ENCODE measurements around the gene ADRB2.

ADRB2 gene

DNA sequence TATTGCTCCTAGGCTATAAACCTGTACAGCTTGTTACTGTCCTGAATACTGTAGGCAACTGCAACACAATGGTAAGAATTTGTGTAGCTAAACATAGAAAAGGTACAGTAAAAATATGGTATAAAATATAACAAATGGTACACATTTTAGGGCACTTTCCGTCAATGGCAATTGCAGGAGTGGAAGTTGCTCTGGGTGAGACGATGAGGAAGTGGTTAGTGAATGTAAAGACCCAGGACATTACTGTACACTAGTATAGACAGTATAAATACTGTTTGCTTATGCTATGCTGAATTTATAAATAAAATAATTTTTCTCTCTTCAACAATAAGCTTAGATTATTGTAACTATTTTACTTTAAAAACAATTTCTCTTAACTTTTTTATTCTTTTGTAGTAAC is 15.6 kb upstream of the ADRB2 start:
- Histone ChIP-seq H3K27ac (ENCODE audit: low read depth, low read length) (peak overlapping the region; percentile 65; the same call in 1 of the 2 replicates), H2AFZ (ENCODE audit: low read depth, low read length, severe bottlenecking) (no peak overlapping the region), H3K9me3 (ENCODE audit: insufficient read depth, low read length) (no peaks in the 10 kb centered on the region), H3K27me3 (ENCODE audit: low read length) (no peaks in the 10 kb centered on the region), H3K9ac (ENCODE audit: low read length) (no peak overlapping the region), H3K36me3 (ENCODE audit: low read length) (no peaks in the 10 kb centered on the region), H3K79me2 (ENCODE audit: insufficient read depth, low read length) (no peaks in the 10 kb centered on the region), H3K4me2 (ENCODE audit: low read depth, low read length, poor library complexity, severe bottlenecking) (peak overlapping the region; percentile 92), H3K9me2 (replicated peaks; ENCODE audit: insufficient read depth, low read length) (no peaks in the 10 kb centered on the region), H3K4me3 (ENCODE audit: insufficient read depth, low read length, poor library complexity, severe bottlenecking) (no peak overlapping the region), H3F3A (ENCODE audit: insufficient read depth) (peaks cover 17% of the 10 kb centered on the region; the same call in 1 of the 2 replicates), H4K20me1 (ENCODE audit: low read depth, low read length) (no peaks in the 10 kb centered on the region)
- TF ChIP-seq, protein P1, sequence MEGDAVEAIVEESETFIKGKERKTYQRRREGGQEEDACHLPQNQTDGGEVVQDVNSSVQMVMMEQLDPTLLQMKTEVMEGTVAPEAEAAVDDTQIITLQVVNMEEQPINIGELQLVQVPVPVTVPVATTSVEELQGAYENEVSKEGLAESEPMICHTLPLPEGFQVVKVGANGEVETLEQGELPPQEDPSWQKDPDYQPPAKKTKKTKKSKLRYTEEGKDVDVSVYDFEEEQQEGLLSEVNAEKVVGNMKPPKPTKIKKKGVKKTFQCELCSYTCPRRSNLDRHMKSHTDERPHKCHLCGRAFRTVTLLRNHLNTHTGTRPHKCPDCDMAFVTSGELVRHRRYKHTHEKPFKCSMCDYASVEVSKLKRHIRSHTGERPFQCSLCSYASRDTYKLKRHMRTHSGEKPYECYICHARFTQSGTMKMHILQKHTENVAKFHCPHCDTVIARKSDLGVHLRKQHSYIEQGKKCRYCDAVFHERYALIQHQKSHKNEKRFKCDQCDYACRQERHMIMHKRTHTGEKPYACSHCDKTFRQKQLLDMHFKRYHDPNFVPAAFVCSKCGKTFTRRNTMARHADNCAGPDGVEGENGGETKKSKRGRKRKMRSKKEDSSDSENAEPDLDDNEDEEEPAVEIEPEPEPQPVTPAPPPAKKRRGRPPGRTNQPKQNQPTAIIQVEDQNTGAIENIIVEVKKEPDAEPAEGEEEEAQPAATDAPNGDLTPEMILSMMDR (IDR thresholded peaks at IDR 0.05; ENCODE audit: insufficient read depth, low read length, poor library complexity, severe bottlenecking): no peak
- no peak for TF ChIP-seq EZH2phosphoT487 (conservative IDR thresholded peaks at IDR 0.05; ENCODE audit: low read length)

DNA sequence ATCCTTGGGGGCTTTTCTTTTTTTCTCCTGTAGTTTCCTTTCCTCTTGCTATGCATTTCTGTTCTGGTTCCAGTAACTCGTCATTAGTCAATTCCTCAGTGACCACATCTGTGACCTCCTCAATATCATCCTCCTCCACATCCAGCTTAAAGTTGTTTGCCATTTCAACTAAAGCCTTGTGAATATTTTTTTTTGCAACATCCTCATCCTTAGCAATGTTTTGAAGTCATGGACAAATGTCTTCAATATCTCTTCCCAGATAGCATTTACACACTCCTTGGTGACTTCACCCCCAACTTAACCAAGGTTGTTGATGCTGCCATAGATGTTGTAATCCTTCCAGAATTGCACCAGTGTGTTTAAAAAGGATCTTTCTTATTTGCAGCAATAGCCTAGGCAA is 14.7 kb upstream of the ADRB2 start:
- Histone ChIP-seq H3K4me3 (ENCODE audit: insufficient read depth, low read length, poor library complexity, severe bottlenecking) (no peak overlapping the region), H3K9ac (ENCODE audit: low read length) (no peak overlapping the region), H4K20me1 (ENCODE audit: low read depth, low read length) (no peaks in the 10 kb centered on the region), H3F3A (ENCODE audit: insufficient read depth) (peaks cover 17% of the 10 kb centered on the region; the same call in 1 of the 2 replicates), H3K27me3 (ENCODE audit: low read length) (no peaks in the 10 kb centered on the region), H3K27ac (ENCODE audit: low read depth, low read length) (no peak overlapping the region), H3K9me3 (ENCODE audit: insufficient read depth, low read length) (no peaks in the 10 kb centered on the region), H3K79me2 (ENCODE audit: insufficient read depth, low read length) (no peaks in the 10 kb centered on the region), H3K9me2 (replicated peaks; ENCODE audit: insufficient read depth, low read length) (no peaks in the 10 kb centered on the region), H3K36me3 (ENCODE audit: low read length) (no peaks in the 10 kb centered on the region), H2AFZ (ENCODE audit: low read depth, low read length, severe bottlenecking) (no peak overlapping the region), H3K4me2 (ENCODE audit: low read depth, low read length, poor library complexity, severe bottlenecking) (no peak overlapping the region)
- TF ChIP-seq, protein P1 (IDR thresholded peaks at IDR 0.05; ENCODE audit: insufficient read depth, low read length, poor library complexity, severe bottlenecking): no peak
- TF ChIP-seq EZH2phosphoT487 (conservative IDR thresholded peaks at IDR 0.05; ENCODE audit: low read length): no peak

DNA sequence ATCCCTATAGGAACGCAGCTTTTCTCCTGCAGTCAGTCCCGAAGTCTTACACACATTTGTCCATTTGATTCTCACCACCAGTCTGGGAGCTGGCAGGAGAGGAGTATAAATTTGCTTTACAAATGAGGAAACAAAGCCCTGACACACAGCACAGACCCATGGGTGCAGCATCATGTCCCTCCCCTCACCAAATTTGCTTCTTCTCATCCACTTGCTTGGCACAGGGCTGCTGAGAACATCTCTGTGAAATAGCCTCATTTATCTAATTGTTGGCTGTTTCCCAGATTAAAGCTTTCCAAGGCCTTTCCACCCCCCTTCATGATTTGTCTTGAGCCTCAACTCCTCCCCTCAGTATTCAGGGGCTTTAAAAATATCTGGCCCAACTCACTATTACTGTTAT is 11.3 kb upstream of the ADRB2 start:
- Histone ChIP-seq H3F3A (ENCODE audit: insufficient read depth) (no peaks in the 10 kb centered on the region), H2AFZ (ENCODE audit: low read depth, low read length, severe bottlenecking) (no peak overlapping the region), H3K36me3 (ENCODE audit: low read length) (no peaks in the 10 kb centered on the region), H3K4me3 (ENCODE audit: insufficient read depth, low read length, poor library complexity, severe bottlenecking) (no peak overlapping the region), H3K27me3 (ENCODE audit: low read length) (no peaks in the 10 kb centered on the region), H3K9ac (ENCODE audit: low read length) (no peak overlapping the region), H3K9me3 (ENCODE audit: insufficient read depth, low read length) (no peaks in the 10 kb centered on the region), H3K27ac (ENCODE audit: low read depth, low read length) (no peak overlapping the region), H4K20me1 (ENCODE audit: low read depth, low read length) (no peaks in the 10 kb centered on the region), H3K9me2 (replicated peaks; ENCODE audit: insufficient read depth, low read length) (no peaks in the 10 kb centered on the region), H3K79me2 (ENCODE audit: insufficient read depth, low read length) (no peaks in the 10 kb centered on the region), H3K4me2 (ENCODE audit: low read depth, low read length, poor library complexity, severe bottlenecking) (no peak overlapping the region)
- TF ChIP-seq, protein P1 (IDR thresholded peaks at IDR 0.05; ENCODE audit: insufficient read depth, low read length, poor library complexity, severe bottlenecking): no peak
- TF ChIP-seq EZH2phosphoT487 (conservative IDR thresholded peaks at IDR 0.05; ENCODE audit: low read length): no peak
